HG02678 (cell line): Measurements from ENCODE around the gene SLC12A3.
"Not testable (repeated sequence)": the region's sequence is repeated elsewhere in the genome, so short reads cannot be mapped to it uniquely, and the experiment has no call there.

ENCODE experiments used
- ATAC-seq: cut with Tn5 transposase; IDR thresholded peaks from one replicate; pipeline ENCODE4 v1.9.1; 2021; ENCODE audit warnings: mild to moderate bottlenecking, moderate library complexity; ENCODE audit not compliant: unreplicated experiment

SLC12A3 gene

DNA sequence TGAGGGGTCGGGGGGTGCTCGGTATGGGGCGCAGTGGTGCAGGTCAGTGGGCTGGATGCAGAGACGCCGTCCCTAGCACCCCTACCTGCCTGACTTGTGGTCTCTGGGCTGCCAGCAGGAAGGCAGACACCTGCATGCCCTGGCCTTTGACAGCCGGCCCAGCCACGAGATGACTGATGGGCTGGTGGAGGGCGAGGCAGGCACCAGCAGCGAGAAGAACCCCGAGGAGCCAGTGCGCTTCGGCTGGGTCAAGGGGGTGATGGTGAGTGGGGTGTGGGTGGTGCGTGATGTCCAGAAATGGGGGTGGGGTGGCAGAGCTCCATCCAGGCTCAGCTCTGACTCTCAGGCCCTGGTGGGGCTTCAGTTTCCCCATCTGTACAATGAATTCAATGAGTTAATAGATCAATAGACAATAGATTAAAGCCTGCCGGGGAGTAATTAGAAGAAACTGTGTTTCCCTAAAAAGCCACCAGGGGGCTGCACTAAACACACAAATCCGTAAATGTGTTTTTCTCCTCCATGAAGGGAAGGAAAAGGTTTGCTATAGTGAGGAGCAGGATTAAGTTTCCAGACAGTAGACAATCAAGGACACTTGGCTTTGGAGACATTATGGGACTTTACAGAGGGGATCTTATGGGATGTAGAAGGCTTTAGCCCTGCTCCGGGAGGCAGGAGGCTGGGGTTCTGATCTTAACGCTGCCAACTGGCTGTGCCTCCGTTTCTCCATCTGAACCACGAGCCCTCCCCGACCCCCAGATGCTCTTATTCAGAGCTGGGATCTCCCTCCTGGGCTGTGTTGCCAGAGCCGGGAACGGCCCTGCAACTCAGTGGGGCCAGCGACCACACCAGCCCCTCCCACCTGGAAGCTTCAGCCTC, 2.2 kb downstream of the SLC12A3 start:
- ATAC-seq: no peak

DNA sequence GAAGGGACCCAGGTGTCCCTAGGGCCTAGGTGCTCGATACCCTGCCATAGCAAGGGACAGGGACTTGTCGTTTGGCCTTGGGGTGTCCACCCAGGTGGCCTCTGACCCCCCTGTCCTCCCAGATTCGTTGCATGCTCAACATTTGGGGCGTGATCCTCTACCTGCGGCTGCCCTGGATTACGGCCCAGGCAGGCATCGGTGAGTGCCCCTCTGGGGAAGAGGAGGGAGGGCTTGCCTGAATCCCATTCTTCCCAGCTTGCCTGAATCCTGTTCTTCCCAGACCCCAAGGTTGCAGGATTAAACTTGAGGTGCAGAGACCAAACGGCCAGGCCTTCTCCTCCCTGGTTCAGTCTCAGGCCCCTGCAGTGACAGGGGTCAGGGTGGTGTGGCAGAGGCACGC, 3.2 kb downstream of the SLC12A3 start:
- no peak for ATAC-seq

DNA sequence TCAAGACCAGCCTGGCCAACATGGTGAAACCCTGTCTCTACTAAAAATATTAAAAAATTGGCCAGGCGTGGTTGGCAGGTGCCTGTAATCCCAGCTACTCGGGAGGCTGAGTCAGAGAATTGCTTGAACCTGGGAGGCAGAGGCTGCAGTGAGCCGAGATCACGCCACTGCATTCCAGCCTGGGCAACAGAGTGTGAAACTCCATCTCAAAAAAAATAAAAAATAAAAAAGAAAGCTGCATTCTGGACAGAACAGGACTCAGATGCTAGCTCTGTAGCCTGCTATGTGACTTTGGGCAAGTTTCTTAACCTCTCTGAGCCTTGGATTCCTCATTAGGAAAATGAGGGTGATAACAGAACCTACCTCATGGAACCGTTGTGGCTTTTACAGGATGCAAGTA, 3.8 kb downstream of the SLC12A3 start:
- ATAC-seq: not testable (repeated sequence)

DNA sequence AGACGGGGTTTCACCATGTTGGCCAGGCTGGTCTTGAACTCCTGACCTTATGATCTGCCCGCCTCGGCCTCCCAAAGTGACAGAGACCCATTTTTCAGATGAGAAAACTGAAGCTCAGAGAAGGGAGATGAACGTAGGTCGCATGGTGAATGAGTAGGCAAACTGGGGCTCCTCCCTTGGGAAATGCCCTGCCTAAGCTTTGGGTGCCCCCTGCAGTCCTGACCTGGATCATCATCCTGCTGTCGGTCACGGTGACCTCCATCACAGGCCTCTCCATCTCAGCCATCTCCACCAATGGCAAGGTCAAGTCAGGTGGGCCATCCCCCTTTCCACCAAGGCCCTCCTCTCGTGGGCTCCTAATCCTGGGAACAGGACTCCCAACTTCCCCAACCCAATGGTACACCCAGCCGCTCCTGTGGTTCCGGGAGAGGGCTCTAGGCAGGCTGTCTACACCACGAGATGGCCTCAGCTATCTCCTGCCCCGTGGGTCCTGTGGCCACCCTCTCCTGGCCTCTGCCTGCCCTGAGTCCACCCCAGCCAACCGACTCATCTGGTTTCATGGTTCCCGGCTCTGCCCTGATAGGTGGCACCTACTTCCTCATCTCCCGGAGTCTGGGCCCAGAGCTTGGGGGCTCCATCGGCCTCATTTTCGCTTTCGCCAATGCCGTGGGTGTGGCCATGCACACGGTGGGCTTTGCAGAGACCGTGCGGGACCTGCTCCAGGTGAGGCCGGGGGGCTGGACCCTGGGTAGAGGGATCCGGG, 4.7 kb downstream of the SLC12A3 start:
- ATAC-seq: no peak

DNA sequence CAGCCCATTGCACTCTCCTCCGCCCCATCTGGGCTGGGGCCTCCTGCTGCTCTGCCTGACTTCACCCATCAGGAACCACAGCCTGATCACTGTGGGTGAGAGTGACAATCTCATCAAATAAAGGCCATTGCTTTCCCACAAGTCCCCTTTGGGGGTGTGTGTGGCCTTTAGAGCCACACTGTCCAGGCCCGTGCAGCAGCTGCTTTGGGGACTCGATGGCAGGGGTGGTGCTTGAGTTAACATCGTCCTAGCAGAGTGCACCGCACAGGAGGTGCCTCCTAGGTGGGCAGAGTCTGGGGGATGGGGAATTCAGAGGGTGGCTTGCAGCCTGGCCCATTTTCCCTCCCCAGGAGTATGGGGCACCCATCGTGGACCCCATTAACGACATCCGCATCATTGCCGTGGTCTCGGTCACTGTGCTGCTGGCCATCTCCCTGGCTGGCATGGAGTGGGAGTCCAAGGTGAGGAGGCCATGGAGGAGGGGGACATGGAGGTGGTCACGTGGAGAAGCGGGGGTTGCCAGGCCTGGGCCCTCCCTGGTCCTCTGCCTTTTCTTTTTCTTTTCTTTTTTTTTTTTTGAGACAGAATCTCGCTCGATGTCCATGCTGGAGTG, 5.4 kb downstream of the SLC12A3 start:
- ATAC-seq: no peak

DNA sequence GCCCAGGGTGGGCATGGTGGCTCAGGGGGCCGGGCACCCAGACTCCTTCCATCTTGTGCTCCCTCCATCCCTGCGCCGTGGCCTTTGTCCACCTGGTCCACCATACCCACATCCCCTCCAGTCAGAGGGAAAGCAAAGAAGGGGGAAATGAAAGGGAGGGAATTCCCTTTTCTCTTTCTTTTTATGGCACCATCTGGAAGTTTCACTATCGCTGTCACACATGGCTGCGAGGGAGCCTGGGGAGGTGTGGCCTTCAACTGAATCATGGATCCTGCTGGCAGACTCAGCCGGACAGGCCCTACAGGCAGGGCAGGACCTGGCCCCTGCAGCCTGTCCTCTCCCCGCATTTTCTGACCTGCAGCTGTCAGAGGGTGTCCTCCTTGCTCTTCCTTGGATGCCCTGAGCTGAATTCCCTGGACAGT, 6.2 kb downstream of the SLC12A3 start:
- ATAC-seq: peak; percentile 55

DNA sequence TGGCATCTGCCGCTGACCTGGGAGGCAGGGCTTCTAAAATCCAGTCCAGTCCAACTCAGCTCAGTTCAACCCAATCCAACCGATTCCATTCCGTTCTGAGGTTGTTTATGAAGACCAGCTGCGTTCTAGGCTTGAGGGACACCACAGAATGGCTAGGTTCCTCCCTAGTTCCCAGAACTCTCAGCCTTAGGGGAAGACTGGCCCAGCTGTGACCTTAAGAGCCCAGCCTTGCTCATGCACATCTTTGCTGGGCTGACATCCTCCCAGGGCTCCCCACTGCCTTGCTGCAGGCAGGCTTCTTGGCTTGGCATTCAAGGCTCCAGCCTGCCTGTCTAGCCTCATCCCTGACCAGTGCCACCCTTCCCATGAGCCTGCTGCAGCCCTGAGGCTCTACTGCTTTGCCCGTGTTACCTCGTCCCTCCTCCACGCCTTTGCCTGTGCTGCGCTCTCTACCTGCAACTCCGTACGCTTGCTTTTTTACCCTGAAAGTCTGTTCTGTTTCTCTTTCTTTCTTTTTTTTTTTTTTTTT, 7.9 kb downstream of the SLC12A3 start:
- no peak for ATAC-seq

DNA sequence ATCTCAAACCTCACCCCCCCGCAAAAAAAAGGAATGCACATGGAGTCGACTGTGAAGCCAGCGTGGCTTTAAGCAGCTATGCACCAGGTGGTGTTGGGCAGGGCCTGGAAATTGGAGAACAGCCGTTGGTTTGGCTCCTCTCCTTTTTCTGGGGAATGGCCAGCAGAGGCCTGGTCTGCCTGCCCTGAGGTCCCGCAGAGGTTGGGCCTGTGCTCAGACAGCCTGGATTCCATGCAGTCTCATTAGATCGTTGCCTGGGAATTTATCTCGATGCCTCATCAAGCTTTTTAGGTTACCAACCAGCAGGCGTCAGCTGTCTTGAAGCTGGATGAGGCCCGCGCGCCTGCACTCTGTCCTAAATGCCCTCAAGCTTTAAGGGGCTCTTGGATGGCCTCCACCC, 9.8 kb downstream of the SLC12A3 start:
- no peak for ATAC-seq

DNA sequence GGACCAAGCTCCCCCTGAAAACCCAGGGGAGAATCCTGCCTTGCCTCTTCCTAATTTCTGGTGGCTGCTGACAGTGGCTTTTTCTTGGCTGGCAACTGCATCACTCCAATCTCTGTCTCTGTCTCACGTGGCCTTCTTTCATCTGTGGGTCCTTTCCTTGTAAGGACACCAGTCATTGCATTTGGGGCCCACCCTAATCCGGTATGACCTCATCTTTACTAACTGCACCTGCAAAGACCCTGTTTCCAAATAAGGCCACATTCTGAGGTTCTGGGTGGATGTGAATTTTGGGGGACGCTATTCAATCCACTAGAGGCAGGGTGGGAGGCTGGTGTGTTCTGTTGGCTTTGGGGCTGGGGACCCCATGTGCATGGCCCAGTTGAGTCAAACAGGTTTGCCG, 11.0 kb downstream of the SLC12A3 start:
- no peak for ATAC-seq

DNA sequence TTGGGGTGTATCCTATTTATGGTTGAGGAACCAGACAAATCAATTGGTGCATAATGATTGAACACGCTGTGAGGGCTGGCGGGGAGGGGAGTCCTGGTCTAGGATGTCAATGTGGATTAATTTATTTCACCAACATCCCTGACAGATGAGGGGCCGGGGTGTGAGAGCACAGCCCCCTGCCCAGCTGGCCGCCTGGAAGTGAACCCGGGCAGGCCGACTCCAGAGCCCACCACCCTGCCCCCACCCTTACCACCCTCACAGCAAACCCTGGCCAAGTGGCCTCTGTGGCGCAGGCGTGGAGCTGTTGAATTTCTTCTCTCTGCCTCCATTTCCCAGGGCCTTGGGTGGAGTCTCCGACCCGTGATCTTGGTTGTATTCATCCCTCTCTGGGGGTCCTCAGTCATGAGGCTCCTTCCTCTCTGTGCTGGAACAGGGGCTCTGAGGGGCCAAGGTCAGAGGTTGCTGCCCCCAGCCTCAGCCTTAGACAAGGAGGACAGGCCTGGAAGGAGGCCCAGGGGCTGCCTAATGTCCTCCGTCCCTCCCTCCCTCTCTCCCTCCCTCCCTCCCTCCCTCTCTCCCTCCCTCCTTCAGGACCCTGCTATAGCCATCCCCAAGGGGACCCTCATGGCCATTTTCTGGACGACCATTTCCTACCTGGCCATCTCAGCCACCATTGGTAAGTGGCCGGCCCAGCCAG, 12.6 kb downstream of the SLC12A3 start:
- no peak for ATAC-seq

DNA sequence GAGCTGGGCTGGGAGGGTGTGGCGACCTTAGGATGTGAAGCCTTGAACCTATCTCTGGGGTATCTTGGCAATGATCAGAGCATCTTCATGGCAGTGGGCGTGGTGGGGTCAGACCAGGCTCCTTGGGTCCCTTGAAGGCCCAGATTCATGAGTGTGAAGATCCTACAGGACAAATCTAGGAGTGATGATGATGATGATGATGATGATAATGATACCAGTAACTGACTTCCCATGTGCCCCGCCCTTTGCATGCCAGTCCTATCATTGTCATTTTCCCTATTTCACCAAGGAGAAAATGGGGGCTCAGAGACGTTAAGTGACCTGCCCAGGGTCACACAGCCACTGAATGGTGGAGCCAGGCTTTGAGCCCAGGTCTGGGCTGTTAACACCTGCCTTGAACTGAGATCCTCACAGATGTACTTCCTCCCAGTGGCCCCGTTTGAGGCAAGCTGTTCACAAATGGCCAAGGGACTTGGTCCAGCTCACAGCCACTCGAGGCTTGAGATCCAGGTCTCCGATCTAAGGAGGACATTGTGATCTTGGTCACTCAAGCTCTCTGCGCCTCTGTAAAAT, 13.4 kb downstream of the SLC12A3 start:
- ATAC-seq: no peak

DNA sequence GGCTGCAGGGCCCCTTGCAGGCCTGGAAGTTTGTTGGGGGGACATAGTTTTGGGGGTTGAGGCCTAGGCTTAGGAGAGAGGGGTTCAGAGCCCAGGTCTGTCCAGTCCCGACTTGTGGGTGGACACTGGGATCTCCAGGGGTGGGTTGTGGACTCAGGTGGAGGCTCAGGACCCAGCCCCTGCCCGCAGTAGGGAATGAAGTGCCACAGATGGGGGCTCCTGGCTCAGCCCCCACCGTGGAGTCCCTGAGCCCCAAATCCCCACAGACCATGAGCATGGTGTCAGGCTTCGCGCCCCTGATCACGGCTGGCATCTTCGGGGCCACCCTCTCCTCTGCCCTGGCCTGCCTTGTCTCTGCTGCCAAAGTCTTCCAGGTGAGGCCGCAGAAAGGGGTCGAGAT, 14.3 kb downstream of the SLC12A3 start:
- ATAC-seq: no peak

DNA sequence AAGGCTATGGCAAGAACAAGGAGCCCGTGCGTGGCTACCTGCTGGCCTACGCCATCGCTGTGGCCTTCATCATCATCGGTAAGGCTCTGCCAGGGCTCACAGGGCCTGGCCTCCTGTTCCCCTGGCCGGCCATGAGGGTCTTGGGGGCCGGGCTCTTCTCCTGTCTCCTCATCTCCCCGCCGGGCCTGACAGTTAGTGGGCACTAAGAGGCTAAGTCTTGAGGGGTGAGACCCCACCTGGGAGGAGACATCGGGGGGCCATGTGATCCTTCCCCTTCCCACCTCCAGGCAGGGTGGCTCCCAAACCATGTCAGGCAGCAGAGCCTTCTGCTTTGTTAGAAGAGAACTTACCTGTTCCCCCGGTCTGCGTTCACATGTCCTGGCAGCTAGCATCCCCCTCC, 15.2 kb downstream of the SLC12A3 start:
- ATAC-seq: no peak

DNA sequence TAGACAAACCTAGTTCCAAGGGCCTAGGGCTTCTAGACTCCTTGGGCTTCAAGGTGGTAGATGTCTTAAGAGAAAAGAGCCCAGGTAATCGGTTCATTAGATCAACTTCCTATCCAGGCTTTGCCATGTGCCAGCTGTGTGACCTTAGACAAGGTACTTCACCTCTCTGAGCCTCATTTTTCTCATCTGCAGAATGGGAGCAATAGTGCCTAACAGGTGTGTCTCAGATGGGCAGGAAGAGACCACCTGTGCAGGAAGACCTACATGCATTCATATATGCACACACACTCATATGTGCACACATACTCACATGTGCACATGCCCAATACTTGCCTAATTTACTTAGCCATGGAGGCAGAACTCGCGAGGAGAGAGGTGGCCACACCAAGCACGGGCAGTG, 15.7 kb downstream of the SLC12A3 start:
- no peak for ATAC-seq

DNA sequence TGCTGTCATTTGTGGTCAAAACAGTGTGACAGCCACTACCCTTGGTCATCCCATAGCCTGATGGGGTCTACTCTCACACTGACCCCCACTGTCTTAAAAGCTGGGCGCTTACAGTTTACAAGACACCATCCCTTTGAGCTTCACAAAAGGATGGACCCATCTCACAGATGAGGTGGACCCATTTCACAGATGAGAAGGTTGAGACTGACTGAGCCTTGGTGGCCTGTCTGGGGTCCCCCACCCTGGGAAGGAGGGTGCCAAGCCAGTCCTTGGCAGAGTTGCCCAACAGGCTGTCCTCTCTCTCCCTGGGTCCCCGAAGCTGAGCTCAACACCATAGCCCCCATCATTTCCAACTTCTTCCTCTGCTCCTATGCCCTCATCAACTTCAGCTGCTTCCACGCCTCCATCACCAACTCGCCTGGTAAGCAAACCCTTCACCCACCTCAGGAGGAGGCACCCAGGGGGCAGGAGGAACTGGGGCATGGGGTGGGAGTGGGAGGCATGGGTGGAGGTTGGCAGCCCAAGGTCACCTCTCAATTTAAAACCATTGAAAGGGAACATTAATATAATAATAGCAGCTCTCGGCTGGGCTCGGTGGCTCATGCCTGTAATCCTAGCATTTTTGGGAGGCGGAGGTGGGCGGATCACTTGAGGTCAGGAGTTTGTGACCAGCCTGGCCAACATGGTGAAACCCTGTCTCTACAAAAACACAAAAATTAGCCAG, 17.2 kb downstream of the SLC12A3 start:
- no peak for ATAC-seq

DNA sequence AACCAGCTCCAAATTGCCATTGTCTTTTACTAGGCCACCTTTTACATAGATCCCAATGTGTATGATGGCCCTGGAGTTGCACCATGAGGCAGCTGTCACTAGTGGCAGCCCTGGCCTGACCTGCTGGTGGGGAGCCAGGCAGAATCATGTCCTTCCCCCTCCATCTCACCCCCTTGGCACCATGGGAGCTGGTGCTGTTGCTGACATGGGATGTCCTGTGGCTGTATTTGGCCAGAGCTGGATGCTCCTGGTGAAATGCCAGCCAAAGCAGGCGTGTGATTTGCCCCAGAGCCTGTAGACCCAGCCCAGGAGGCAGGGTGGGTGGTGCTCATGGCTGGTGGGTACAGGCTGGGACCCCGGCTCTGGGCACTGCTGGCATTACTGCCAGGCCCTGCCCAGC, 18.6 kb downstream of the SLC12A3 start:
- no peak for ATAC-seq

DNA sequence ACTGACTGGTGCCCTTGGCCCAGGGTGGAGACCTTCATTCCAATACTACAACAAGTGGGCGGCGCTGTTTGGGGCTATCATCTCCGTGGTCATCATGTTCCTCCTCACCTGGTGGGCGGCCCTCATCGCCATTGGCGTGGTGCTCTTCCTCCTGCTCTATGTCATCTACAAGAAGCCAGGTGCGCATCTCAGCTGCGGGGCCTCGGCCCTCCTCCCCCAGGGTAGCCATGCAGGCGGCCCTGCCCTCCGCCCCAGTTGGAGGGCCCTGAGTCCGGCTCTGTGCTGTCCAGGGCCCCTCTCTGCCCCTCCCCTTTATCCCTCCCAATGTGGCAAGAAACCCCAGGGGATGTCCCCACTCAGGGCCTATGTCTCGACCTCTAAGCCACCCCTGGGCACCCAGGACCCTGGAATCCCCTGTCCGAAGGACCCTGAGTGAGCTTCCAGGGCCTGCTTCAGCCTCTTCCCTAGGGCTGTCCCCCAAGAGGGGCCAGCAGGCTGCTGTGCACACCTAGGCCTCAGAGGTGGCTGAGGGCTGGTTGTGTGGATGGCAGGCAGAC, 19.1 kb downstream of the SLC12A3 start:
- ATAC-seq: no peak

DNA sequence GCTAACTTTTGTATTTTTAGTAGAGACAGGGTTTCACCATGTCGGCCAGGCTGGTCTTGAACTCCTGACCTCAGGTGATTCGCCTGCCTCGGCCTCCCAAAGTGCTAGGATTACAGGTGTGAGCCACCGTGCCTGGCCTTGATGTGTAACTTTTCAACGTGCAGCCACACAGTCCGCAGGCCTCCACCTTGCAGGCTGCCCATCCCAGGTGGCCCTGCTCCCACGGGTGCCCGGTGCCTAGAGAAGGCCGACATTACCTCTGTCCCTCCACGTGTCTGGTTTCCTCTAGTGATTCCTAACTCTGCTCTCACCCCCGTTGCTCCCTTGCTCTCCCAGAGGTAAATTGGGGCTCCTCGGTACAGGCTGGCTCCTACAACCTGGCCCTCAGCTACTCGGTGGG, 19.9 kb downstream of the SLC12A3 start:
- not testable (repeated sequence) for ATAC-seq

DNA sequence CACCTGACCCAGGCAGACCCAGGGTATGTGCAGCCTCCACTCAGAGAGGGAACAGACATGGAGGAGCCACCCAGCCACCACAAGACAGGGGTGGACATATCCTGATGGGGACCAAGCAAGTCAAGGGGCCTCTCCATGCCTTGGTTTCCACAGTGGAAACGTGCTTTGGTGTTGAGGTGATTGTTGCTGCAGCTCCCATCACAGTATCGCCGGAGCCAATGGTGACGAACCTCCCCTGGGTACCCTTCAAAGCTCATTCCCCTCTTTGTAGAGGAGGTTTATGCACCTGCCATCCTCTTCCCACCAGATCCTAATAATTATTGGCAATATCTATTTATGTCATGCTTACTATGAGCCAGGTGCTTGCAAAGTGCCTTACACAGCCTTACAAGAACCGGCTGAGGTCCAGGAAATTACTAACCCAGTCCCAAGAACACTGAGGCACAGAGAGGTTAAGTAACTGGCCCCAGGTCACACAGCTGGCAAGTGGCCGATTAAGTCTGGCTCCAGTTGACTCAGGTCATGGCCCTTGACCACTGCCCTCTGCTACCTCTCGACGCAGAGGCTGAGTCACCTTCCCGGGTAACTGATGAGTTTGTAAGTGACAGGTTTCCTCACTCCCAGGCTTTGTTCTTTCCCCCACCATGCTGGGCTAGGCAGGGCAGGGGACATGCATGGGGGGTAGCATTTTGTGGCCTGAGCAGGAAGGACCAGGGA, 20.6 kb downstream of the SLC12A3 start:
- ATAC-seq: no peak
